Uterus (tissue), 2 donors: ENCODE results near the gene DRG1.

Experiments used
- CTCF ChIP-seq, 4 experiments: fragments of 200-600 bp in 2 of 4; fragments of 450-650 bp in 2 of 4; sonication (generic) in 2 of 4; IDR thresholded peaks; one replicate each; pipeline ENCODE4 v1.5.1; 2016 to 2019; ENCODE audit warnings: antibody characterized with exemption in 4 of 4, mild to moderate bottlenecking in 2 of 4, moderate library complexity in 1 of 4
- POLR2A ChIP-seq, 2 donors: fragments of 450-650 bp; IDR thresholded peaks; one replicate each; pipeline ENCODE4 v1.6.1; 2016; ENCODE audit warnings: antibody characterized with exemption in 2 of 2, mild to moderate bottlenecking in 1 of 2, moderate library complexity in 1 of 2

GRCh38 chr22:31367426-31367825 lies 32.0 kb upstream of the DRG1 start:
- no peak for TF ChIP-seq CTCF (IDR thresholded peaks at IDR 0.05)
- no peak for TF ChIP-seq POLR2A (IDR thresholded peaks at IDR 0.05)
